Mesothelial cell of epicardium (in vitro differentiated cells): ENCODE measurements around the gene TMPRSS11B. TPM values are rescaled to one million over a fixed set of nuclear protein-coding genes. Genes with fewer than 3 reads are reported as not detected.

Experiments
- DNase-seq, 2 experiments: peaks; one replicate each; pipeline ENCODE4 v3.0.0; 2021; ENCODE audit warnings: low spot score in 2 of 2; ENCODE audit not compliant: unreplicated experiment in 2 of 2
- H3K27ac Mint-ChIP-seq: 2 replicates; pipeline ENCODE4 v1.8.0; 2021; ENCODE audit warnings: mixed read lengths
- H3K27me3 Mint-ChIP-seq: 2 replicates; pipeline ENCODE4 v1.8.0; 2021; ENCODE audit warnings: low read depth, mixed read lengths
- H3K36me3 Mint-ChIP-seq: 2 replicates; pipeline ENCODE4 v1.8.0; 2021; ENCODE audit warnings: mixed read lengths
- H3K4me1 Mint-ChIP-seq: 2 replicates; pipeline ENCODE4 v1.8.0; 2021; ENCODE audit warnings: mixed read lengths
- H3K4me3 Mint-ChIP-seq: 2 replicates; pipeline ENCODE4 v1.8.0; 2021; ENCODE audit warnings: mild to moderate bottlenecking, moderate library complexity, mixed read lengths
- H3K9me3 Mint-ChIP-seq: 2 replicates; pipeline ENCODE4 v1.8.0; 2021; ENCODE audit warnings: mixed read lengths
- CTCF ChIP-seq: fragments of 200-600 bp; sonication (generic); IDR thresholded peaks from one replicate; pipeline ENCODE4 v1.5.0; 2021; ENCODE audit warnings: antibody characterized with exemption; ENCODE audit not compliant: unreplicated experiment
- total RNA-seq: library from RNA; stranded (reverse); gene quantifications from 3 replicates; pipeline ENCODE4 v1.2.1, GENCODE V29; 2021

TMPRSS11B gene
- not detected in 3 replicates for total RNA-seq

GRCh38 chr4:68245594-68245993, at the start of gene TMPRSS11B:
TSS of gene TMPRSS11B (minus strand) at chr4:68245694. CDS start at chr4:68245558, 136 bp downstream.
- Mint-ChIP-seq H3K9me3 (no peaks in the 10 kb centered on the region), H3K27me3 (no peaks in the 10 kb centered on the region), H3K36me3 (no peaks in the 10 kb centered on the region), H3K4me1 (peaks cover 5% of the 10 kb centered on the region), H3K27ac (no peak within 1 kb of the TSS), H3K4me3 (no peak within 1 kb of the TSS)
- DNase-seq, result no peak
- TF ChIP-seq CTCF, result no peak

- Mint-ChIP-seq H3K27ac (no peak overlapping the region), H3K9me3 (peaks cover 9% of the 10 kb centered on the region), H3K36me3 (no peaks in the 10 kb centered on the region), H3K27me3 (no peaks in the 10 kb centered on the region), H3K4me1 (no peaks in the 10 kb centered on the region), H3K4me3 (no peak overlapping the region)
- DNase-seq, result no peak
- TF ChIP-seq CTCF, result no peak
These were observed 45.8 kb upstream of the TMPRSS11B start for GRCh38 chr4:68291256-68291655.

GRCh38 chr4:68288393-68288740, 42.9 kb upstream of the TMPRSS11B start:
- Mint-ChIP-seq H3K36me3 (no peaks in the 10 kb centered on the region), H3K27me3 (no peaks in the 10 kb centered on the region), H3K4me3 (no peak overlapping the region), H3K9me3 (peaks cover 6% of the 10 kb centered on the region), H3K27ac (no peak overlapping the region), H3K4me1 (peaks cover 4% of the 10 kb centered on the region)
- TF ChIP-seq CTCF, result no peak
- no peak for DNase-seq

GRCh38 chr4:68287704-68288392, 42.4 kb upstream of the TMPRSS11B start:
- Mint-ChIP-seq H3K27ac (no peak overlapping the region), H3K27me3 (no peaks in the 10 kb centered on the region), H3K36me3 (no peaks in the 10 kb centered on the region), H3K4me3 (no peak overlapping the region), H3K4me1 (peaks cover 4% of the 10 kb centered on the region), H3K9me3 (peaks cover 6% of the 10 kb centered on the region)
- no peak for DNase-seq
- no peak for TF ChIP-seq CTCF

- Mint-ChIP-seq H3K4me1 (peaks cover 13% of the 10 kb centered on the region), H3K27me3 (no peaks in the 10 kb centered on the region), H3K4me3 (no peak overlapping the region), H3K9me3 (no peaks in the 10 kb centered on the region), H3K36me3 (no peaks in the 10 kb centered on the region), H3K27ac (no peak overlapping the region)
- DNase-seq, result no peak
- no peak for TF ChIP-seq CTCF
These were observed 38.2 kb upstream of the TMPRSS11B start for GRCh38 chr4:68283714-68284113.
